H9 (cell line): ENCODE data around the gene HAGHL. TPM values are rescaled to one million over a fixed set of nuclear protein-coding genes. Genes with fewer than 3 reads are reported as not detected.
A peak's percentile ranks its signal among the peaks of the same experiment; 100 is the strongest.

Experiments
- DNase-seq: peaks from one replicate; pipeline ENCODE4 v3.0.0-alpha.2; 2017
- H2AFZ ChIP-seq: one replicate; pipeline ENCODE4 v1.6.1; 2013; ENCODE audit warnings: mild to moderate bottlenecking, low read length, control low read depth, moderate library complexity
- H2AK5ac ChIP-seq: 2 replicates; pipeline ENCODE4 v1.6.1; 2013; ENCODE audit warnings: low read length, control low read depth, mixed read lengths; ENCODE audit not compliant: insufficient read length
- H2BK120ac ChIP-seq: one replicate; pipeline ENCODE4 v1.6.1; 2013; ENCODE audit warnings: low read depth, mild to moderate bottlenecking, low read length, control low read depth, inconsistent platforms; ENCODE audit not compliant: poor library complexity, severe bottlenecking
- H2BK12ac ChIP-seq: 2 replicates; pipeline ENCODE4 v1.6.1; 2013; ENCODE audit warnings: low read length, control low read depth, mixed read lengths, low read depth; ENCODE audit not compliant: insufficient read length
- H2BK15ac ChIP-seq: 2 replicates; pipeline ENCODE4 v1.6.1; 2013; ENCODE audit warnings: low read depth, low read length, control low read depth
- H2BK20ac ChIP-seq: one replicate; pipeline ENCODE4 v1.6.1; 2013; ENCODE audit warnings: low read depth, mild to moderate bottlenecking, low read length, control low read depth, inconsistent platforms; ENCODE audit not compliant: poor library complexity, severe bottlenecking
- H2BK5ac ChIP-seq: 2 replicates; pipeline ENCODE4 v1.6.1; 2013; ENCODE audit warnings: low read length, control low read depth, mixed read lengths; ENCODE audit not compliant: insufficient read length
- H3K14ac ChIP-seq: 2 replicates; pipeline ENCODE4 v1.6.1; 2013; ENCODE audit warnings: low read length, control low read depth; ENCODE audit not compliant: insufficient read depth
- H3K18ac ChIP-seq: 2 replicates; pipeline ENCODE4 v1.6.1; 2013; ENCODE audit warnings: low read depth, mild to moderate bottlenecking, mixed read lengths, low read length, control low read depth; ENCODE audit not compliant: insufficient read length
- H3K23ac ChIP-seq: 2 replicates; pipeline ENCODE4 v1.6.1; 2013; ENCODE audit warnings: low read length, control low read depth, mixed read lengths, low read depth; ENCODE audit not compliant: insufficient read length
- H3K23me2 ChIP-seq: 2 replicates; pipeline ENCODE4 v1.6.1; 2013; ENCODE audit warnings: low read depth, mild to moderate bottlenecking, mixed read lengths, low read length, control low read depth; ENCODE audit not compliant: insufficient read length, poor library complexity, severe bottlenecking
- H3K27ac ChIP-seq: 2 replicates; pipeline ENCODE4 v1.5.1; 2013; ENCODE audit warnings: low read length, control low read depth, mixed read lengths, low read depth; ENCODE audit not compliant: insufficient read length
- H3K27me3 ChIP-seq: 2 replicates; pipeline ENCODE4 v1.6.1; 2013; ENCODE audit warnings: low read length, control low read depth, inconsistent platforms; ENCODE audit not compliant: insufficient read depth
- H3K4ac ChIP-seq: 2 replicates; pipeline ENCODE4 v1.6.1; 2013; ENCODE audit warnings: low read depth, mild to moderate bottlenecking, control low read depth, inconsistent platforms, low read length, moderate library complexity
- H3K4me1 ChIP-seq: 2 replicates; pipeline ENCODE4 v1.6.1; 2013; ENCODE audit warnings: low read length, control low read depth, inconsistent platforms; ENCODE audit not compliant: insufficient read depth
- H3K4me2 ChIP-seq: 2 replicates; pipeline ENCODE4 v1.6.1; 2013; ENCODE audit warnings: low read length, control low read depth, mixed read lengths; ENCODE audit not compliant: insufficient read length, insufficient read depth
- H3K56ac ChIP-seq: 2 replicates; pipeline ENCODE4 v1.6.1; 2013; ENCODE audit warnings: low read depth, mild to moderate bottlenecking, mixed read lengths, low read length, control low read depth; ENCODE audit not compliant: insufficient read length
- H3K79me1 ChIP-seq: 2 replicates; pipeline ENCODE4 v1.6.1; 2013; ENCODE audit warnings: low read depth, mild to moderate bottlenecking, moderate library complexity, low read length, control low read depth, inconsistent platforms; ENCODE audit not compliant: insufficient read depth, poor library complexity, severe bottlenecking
- H3K79me2 ChIP-seq: 2 replicates; pipeline ENCODE4 v1.6.1; 2013; ENCODE audit warnings: low read length, control low read depth, inconsistent platforms; ENCODE audit not compliant: insufficient read depth
- H3K9ac ChIP-seq: 2 replicates; pipeline ENCODE4 v1.6.1; 2013; ENCODE audit warnings: low read length, control low read depth, mixed read lengths; ENCODE audit not compliant: insufficient read length; ENCODE audit errors: extremely low read depth
- H3K9me3 ChIP-seq: one replicate; pipeline ENCODE4 v1.6.1; 2013; ENCODE audit warnings: low read depth, low read length, inconsistent platforms; ENCODE audit not compliant: control insufficient read depth
- H3T11ph ChIP-seq: one replicate; pipeline ENCODE4 v1.6.1; 2013; ENCODE audit warnings: mild to moderate bottlenecking, low read length, control low read depth, inconsistent platforms
- H4K20me1 ChIP-seq: one replicate; pipeline ENCODE4 v1.6.1; 2013; ENCODE audit not compliant: control insufficient read depth, insufficient read length, insufficient read depth
- H4K5ac ChIP-seq: 2 replicates; pipeline ENCODE4 v1.6.1; 2013; ENCODE audit warnings: low read depth, mild to moderate bottlenecking, mixed read lengths, low read length, control low read depth; ENCODE audit not compliant: insufficient read length
- H4K8ac ChIP-seq: replicated peaks from 2 replicates; pipeline ENCODE4 v1.6.1; 2013; ENCODE audit warnings: low read length, control low read depth, mixed read lengths, low read depth; ENCODE audit not compliant: insufficient read length
- H4K91ac ChIP-seq: 2 replicates; pipeline ENCODE4 v1.6.1; 2013; ENCODE audit warnings: low read depth, mild to moderate bottlenecking, moderate library complexity, mixed read lengths, low read length, control low read depth; ENCODE audit not compliant: insufficient read length
- H3K27ac Mint-ChIP-seq, 3 experiments: 2 replicates in 2 of 3; 3 replicates in 1 of 3; pipeline ENCODE4 v1.8.0; 2020 to 2021; ENCODE audit warnings: mixed read lengths in 3 of 3, mild to moderate bottlenecking in 1 of 3, moderate library complexity in 1 of 3
- H3K27me3 Mint-ChIP-seq: 2 replicates; pipeline ENCODE4 v1.8.0; 2021; ENCODE audit warnings: low read depth, mild to moderate bottlenecking, moderate library complexity, mixed read lengths
- H3K36me3 Mint-ChIP-seq, 3 experiments: 2 replicates in 2 of 3; 3 replicates in 1 of 3; pipeline ENCODE4 v1.8.0; 2020 to 2021; ENCODE audit warnings: low read depth in 3 of 3, mixed read lengths in 3 of 3; ENCODE audit not compliant: insufficient read depth in 1 of 3
- H3K4me1 Mint-ChIP-seq, 2 experiments: 2 replicates each; pipeline ENCODE4 v1.8.0; 2020; ENCODE audit warnings: mixed read lengths in 2 of 2
- H3K4me3 Mint-ChIP-seq, 2 experiments: 2 replicates in 1 of 2; 3 replicates in 1 of 2; pipeline ENCODE4 v1.8.0; 2020 to 2021; ENCODE audit warnings: mild to moderate bottlenecking in 2 of 2, mixed read lengths in 2 of 2, moderate library complexity in 1 of 2
- H3K9me3 Mint-ChIP-seq, 2 experiments: 2 replicates in 1 of 2; 3 replicates in 1 of 2; pipeline ENCODE4 v1.8.0; 2020; ENCODE audit warnings: mild to moderate bottlenecking in 2 of 2, mixed read lengths in 2 of 2, moderate library complexity in 1 of 2
- CTCF ChIP-seq: fragments of 200-600 bp; sonication (generic); conservative IDR thresholded peaks from 3 replicates; pipeline ENCODE4 v1.8.0; 2021; ENCODE audit warnings: antibody characterized with exemption, mild to moderate bottlenecking
- WGBS: extraction: QIAGEN DNeasy Blood & Tissue Kit; methylation state at CpG from one replicate; pipeline ENCODE4 v1.1.7; 2013; ENCODE audit warnings: missing lambda C conversion rate, low lambda C conversion rate, mixed read lengths; ENCODE audit not compliant: insufficient read length; ENCODE audit errors: extremely low coverage; 5-methylcytosine and 5-hydroxymethylcytosine counted together
- total RNA-seq: library from RNA; stranded (reverse); gene quantifications from 2 replicates; pipeline ENCODE4 v1.2.1, GENCODE V29; 2021

Gene HAGHL
- total RNA-seq, 1 experiment from 2014 or later, result 25.2 TPM

DNA sequence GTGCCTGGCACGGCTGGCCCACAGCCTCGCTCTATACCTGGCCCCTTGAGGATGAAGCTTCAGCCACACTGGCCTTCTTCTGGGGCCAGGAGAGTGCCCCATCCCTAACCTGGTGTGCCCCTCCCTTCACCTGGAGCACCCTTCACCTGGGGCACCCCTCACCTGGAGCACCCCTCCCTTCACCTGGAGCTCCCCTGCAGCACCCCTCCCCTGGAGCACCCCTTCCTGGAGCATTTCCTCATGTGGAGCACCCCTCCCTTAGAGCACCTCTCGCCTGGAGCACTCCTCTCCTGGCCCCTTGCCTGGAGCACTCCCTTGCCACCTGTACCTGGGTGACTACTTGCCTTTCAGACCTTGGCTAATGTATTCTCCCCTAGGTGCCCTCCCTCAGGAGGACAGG lies 18.9 kb upstream of the HAGHL start:
- Histone ChIP-seq H4K20me1 (no peaks in the 10 kb centered on the region), H4K91ac (no peak overlapping the region), H3K18ac (no peak overlapping the region), H2BK15ac (no peak overlapping the region), H3K14ac (no peak overlapping the region), H3K4ac (no peak overlapping the region), H3K27ac (no peak overlapping the region), H3K9me3 (no peaks in the 10 kb centered on the region), H2AK5ac (no peak overlapping the region), H2BK20ac (no peak overlapping the region), H3K23ac (no peak overlapping the region), H2BK12ac (no peak overlapping the region), H3K27me3 (peaks cover 31% of the 10 kb centered on the region; the same call in 1 of the 2 replicates), H3K9ac (no peak overlapping the region), H2BK120ac (no peak overlapping the region), H3K4me2 (no peak overlapping the region), H2BK5ac (no peak overlapping the region), H3T11ph (no peak overlapping the region), H3K56ac (no peak overlapping the region), H3K4me1 (no peaks in the 10 kb centered on the region), H2AFZ (no peak overlapping the region), H4K8ac (no peak overlapping the region), H3K79me2 (no peaks in the 10 kb centered on the region), H4K5ac (no peak overlapping the region), H3K79me1 (no peaks in the 10 kb centered on the region), H3K23me2 (peaks cover 4% of the 10 kb centered on the region)
- Mint-ChIP-seq H3K36me3 (no peaks in the 10 kb centered on the region), H3K9me3 (peaks cover 0 to 2% of the 10 kb centered on the region in 2 experiments; a peak in 2 of 5 replicates), H3K27me3 (peaks cover 81% of the 10 kb centered on the region), H3K4me1 (peaks cover 3 to 10% of the 10 kb centered on the region in 2 experiments; a peak in 3 of 4 replicates), H3K4me3 (peak overlapping the region in 1 of 2 experiments; percentile 48; a peak in 2 of 5 replicates), H3K27ac (no peak overlapping the region)
- no CpG with 5 or more reads among the region's 3 CpGs for WGBS
- DNase-seq, result no peak
- no peak for TF ChIP-seq CTCF
